ENCODE measurements around the gene PRTN3.
"Not testable (repeated sequence)": the region's sequence is repeated elsewhere in the genome, so short reads cannot be mapped to it uniquely, and the experiment has no call there.

Gene PRTN3

GRCh38 chr19:813219-814151, 27.3 kb upstream of the PRTN3 start:
- Histone ChIP-seq H3K9me3 (no peaks in the 10 kb centered on the region), H3K4me3 (no peak overlapping the region), H3K27ac (no peak overlapping the region), H3K36me3 (peaks cover 42 to 51% (median 47%) of the 10 kb centered on the region in 3 donors), H3K27me3 (no peaks in the 10 kb centered on the region), H3K4me1 (no peaks in the 10 kb centered on the region)
- intact Hi-C loops (cut with DNase I; ENCODE audit: low total_unique reads) = no loop called here
- no peak for TF ChIP-seq CTCF (IDR thresholded peaks at IDR 0.05)
- DNase-seq = no peak

GRCh38 chr19:814152-815078, 26.4 kb upstream of the PRTN3 start:
- no peak overlapping the region for H3K4me3 ChIP-seq
- intact Hi-C loops (cut with DNase I; ENCODE audit: low total_unique reads) = no loop called here
- H3K9me3 ChIP-seq = no peaks in the 10 kb centered on the region
- no peaks in the 10 kb centered on the region for H3K27me3 ChIP-seq
- no peaks in the 10 kb centered on the region for H3K4me1 ChIP-seq
- TF ChIP-seq CTCF (IDR thresholded peaks at IDR 0.05) = no peak
- peaks cover 34 to 42% (median 38%) of the 10 kb centered on the region in 3 donors for H3K36me3 ChIP-seq
- DNase-seq = no peak
- no peak overlapping the region for H3K27ac ChIP-seq

- TF ChIP-seq CTCF (IDR thresholded peaks at IDR 0.05) = no peak
- Histone ChIP-seq H3K4me3 (no peak overlapping the region), H3K4me1 (no peaks in the 10 kb centered on the region), H3K9me3 (no peaks in the 10 kb centered on the region), H3K27ac (no peak overlapping the region), H3K36me3 (peaks cover 26 to 34% (median 30%) of the 10 kb centered on the region in 3 donors), H3K27me3 (no peaks in the 10 kb centered on the region)
- intact Hi-C loops (cut with DNase I; ENCODE audit: low total_unique reads) = no loop called here
- DNase-seq = no peak
These were observed 25.6 kb upstream of the PRTN3 start for GRCh38 chr19:815079-815774.

GRCh38 chr19:815775-816499, 24.9 kb upstream of the PRTN3 start:
- intact Hi-C loops (cut with DNase I; ENCODE audit: low total_unique reads) = no loop called here
- Histone ChIP-seq H3K27ac (no peak overlapping the region), H3K27me3 (peaks cover 0 to 3% of the 10 kb centered on the region in 2 donors), H3K4me1 (no peaks in the 10 kb centered on the region), H3K4me3 (no peak overlapping the region), H3K36me3 (peaks cover 18 to 27% (median 23%) of the 10 kb centered on the region in 3 donors), H3K9me3 (no peaks in the 10 kb centered on the region)
- no peak for TF ChIP-seq CTCF (IDR thresholded peaks at IDR 0.05)
- DNase-seq = no peak

- Histone ChIP-seq H3K4me1 (peaks cover 0 to 4% (median 4%) of the 10 kb centered on the region in 4 donors), H3K4me3 (no peak overlapping the region), H3K9me3 (no peaks in the 10 kb centered on the region), H3K36me3 (peaks cover 13 to 21% (median 17%) of the 10 kb centered on the region in 3 donors), H3K27ac (no peak overlapping the region), H3K27me3 (peaks cover 3 to 9% of the 10 kb centered on the region in 2 donors)
- DNase-seq = no peak
- no peak for TF ChIP-seq CTCF (IDR thresholded peaks at IDR 0.05)
- intact Hi-C loops (cut with DNase I; ENCODE audit: low total_unique reads) = no loop called here
These were observed 24.3 kb upstream of the PRTN3 start for GRCh38 chr19:816500-816857.

GRCh38 chr19:820212-820611, 20.6 kb upstream of the PRTN3 start:
- DNase-seq; H3K4me3 ChIP-seq; H3K36me3 ChIP-seq; H3K27ac ChIP-seq; intact Hi-C loops (cut with DNase I; ENCODE audit: low total_unique reads); H3K9me3 ChIP-seq: not testable (repeated sequence)
- peaks cover 0 to 15% (median 14%) of the 10 kb centered on the region in 4 donors for H3K4me1 ChIP-seq
- H3K27me3 ChIP-seq = peaks cover 16 to 43% of the 10 kb centered on the region in 2 donors
